ENCODE data around the gene HDAC5. TPM values are rescaled to one million over a fixed set of nuclear protein-coding genes. Genes with fewer than 3 reads are reported as not detected.

Gene HDAC5
- total and polyA plus RNA-seq, 2 donors (not counting 1 experiment from before 2014, with no cell fraction given) = 31.3 to 125 TPM

- peaks cover 4% of the 10 kb centered on the region for H3K36me3 ChIP-seq (ENCODE audit: control insufficient read depth, insufficient read depth, low read length)
- H4K20me1 ChIP-seq (ENCODE audit: control insufficient read depth, extremely low read depth, insufficient read depth, low read length) = no peaks in the 10 kb centered on the region
- no peak overlapping the region for H2AFZ ChIP-seq (ENCODE audit: low read length)
- H3K27ac ChIP-seq (ENCODE audit: insufficient read depth, low read length) = peak overlapping the region; percentile 97
- no peaks in the 10 kb centered on the region for H3K27me3 ChIP-seq (ENCODE audit: control insufficient read depth, insufficient read depth, low read length)
- TF ChIP-seq EZH2 (IDR thresholded peaks at IDR 0.05; ENCODE audit: low read length, missing control alignments) = no peak
- TF ChIP-seq, protein P1, sequence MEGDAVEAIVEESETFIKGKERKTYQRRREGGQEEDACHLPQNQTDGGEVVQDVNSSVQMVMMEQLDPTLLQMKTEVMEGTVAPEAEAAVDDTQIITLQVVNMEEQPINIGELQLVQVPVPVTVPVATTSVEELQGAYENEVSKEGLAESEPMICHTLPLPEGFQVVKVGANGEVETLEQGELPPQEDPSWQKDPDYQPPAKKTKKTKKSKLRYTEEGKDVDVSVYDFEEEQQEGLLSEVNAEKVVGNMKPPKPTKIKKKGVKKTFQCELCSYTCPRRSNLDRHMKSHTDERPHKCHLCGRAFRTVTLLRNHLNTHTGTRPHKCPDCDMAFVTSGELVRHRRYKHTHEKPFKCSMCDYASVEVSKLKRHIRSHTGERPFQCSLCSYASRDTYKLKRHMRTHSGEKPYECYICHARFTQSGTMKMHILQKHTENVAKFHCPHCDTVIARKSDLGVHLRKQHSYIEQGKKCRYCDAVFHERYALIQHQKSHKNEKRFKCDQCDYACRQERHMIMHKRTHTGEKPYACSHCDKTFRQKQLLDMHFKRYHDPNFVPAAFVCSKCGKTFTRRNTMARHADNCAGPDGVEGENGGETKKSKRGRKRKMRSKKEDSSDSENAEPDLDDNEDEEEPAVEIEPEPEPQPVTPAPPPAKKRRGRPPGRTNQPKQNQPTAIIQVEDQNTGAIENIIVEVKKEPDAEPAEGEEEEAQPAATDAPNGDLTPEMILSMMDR (conservative IDR thresholded peaks at IDR 0.05 in 1 of 2, IDR thresholded peaks at IDR 0.05 in 1 of 2; ENCODE audit: low read depth in 1 of 2, low read length in 2 of 2) = no peak
- H3K4me1 ChIP-seq (ENCODE audit: control insufficient read depth, extremely low read depth, insufficient read depth, low read length) = peaks cover 35% of the 10 kb centered on the region
- peak overlapping the region; percentile 74 for H3K9ac ChIP-seq (ENCODE audit: insufficient read depth, low read length)
- no peaks in the 10 kb centered on the region for H3K9me3 ChIP-seq (ENCODE audit: control insufficient read depth, insufficient read depth, low read depth, low read length)
- H3K4me3 ChIP-seq (replicated peaks in 1 of 4; ENCODE audit: control extremely low read depth in 1 of 4, insufficient read depth in 1 of 4, low read depth in 3 of 4, low read length in 4 of 4) = peak overlapping the region; percentile 24 to 63 (median 52)
- peak; percentile 84 to 94 for DNase-seq (ENCODE audit: low read depth in 2 of 2)
- H3K79me2 ChIP-seq (ENCODE audit: control insufficient read depth, insufficient read depth, low read length) = peaks cover 30% of the 10 kb centered on the region
- H3K4me2 ChIP-seq (ENCODE audit: extremely low read depth, insufficient read depth, low read length) = peak overlapping the region; percentile 100
Observed at GRCh38 chr17:44110823-44111633, 12.4 kb downstream of the HDAC5 start.

DNA sequence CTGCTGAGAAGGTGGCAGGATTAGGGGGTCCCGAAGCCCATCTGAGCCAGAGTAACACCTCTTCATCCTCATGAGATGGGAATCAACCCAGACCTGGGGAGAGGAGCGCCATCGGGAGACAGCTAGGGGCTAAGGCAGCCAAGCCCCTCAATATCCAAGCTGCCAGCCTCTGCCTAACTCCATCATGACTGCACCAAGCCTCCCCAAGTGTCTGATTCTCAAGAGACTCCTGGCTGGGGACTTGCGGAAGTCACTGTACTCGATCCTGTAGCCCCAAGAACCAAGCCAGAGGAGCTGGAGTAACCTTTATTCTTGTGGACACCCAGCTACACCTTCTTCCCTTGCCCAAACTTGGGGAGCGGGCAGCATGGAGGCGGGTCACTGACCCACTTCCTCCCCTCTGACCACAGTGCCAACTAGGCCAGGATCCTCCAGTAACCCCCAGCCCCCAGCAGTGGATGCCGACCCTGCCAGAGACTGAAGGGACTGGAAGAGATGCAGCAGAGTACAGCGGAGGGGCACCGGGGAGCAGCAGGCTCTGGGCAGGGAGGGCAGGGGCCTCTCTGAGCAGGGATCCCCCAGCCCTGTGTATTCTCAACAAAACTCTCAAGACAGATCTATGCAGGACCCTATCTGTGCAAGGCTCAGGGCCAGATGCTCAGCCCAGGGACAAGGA, 13.3 kb downstream of the HDAC5 start:
- Histone ChIP-seq H4K20me1 (ENCODE audit: control insufficient read depth, extremely low read depth, insufficient read depth, low read length) (no peaks in the 10 kb centered on the region), H2AFZ (ENCODE audit: low read length) (no peak overlapping the region), H3K27me3 (ENCODE audit: control insufficient read depth, insufficient read depth, low read length) (no peaks in the 10 kb centered on the region), H3K36me3 (ENCODE audit: control insufficient read depth, insufficient read depth, low read length) (peaks cover 4% of the 10 kb centered on the region), H3K9me3 (ENCODE audit: control insufficient read depth, insufficient read depth, low read depth, low read length) (no peaks in the 10 kb centered on the region), H3K79me2 (ENCODE audit: control insufficient read depth, insufficient read depth, low read length) (peaks cover 38% of the 10 kb centered on the region), H3K9ac (ENCODE audit: insufficient read depth, low read length) (peak overlapping the region; percentile 74), H3K27ac (ENCODE audit: insufficient read depth, low read length) (peak overlapping the region; percentile 97), H3K4me2 (ENCODE audit: extremely low read depth, insufficient read depth, low read length) (peak overlapping the region; percentile 100), H3K4me1 (ENCODE audit: control insufficient read depth, extremely low read depth, insufficient read depth, low read length) (peaks cover 35% of the 10 kb centered on the region), H3K4me3 (replicated peaks in 1 of 4; ENCODE audit: control extremely low read depth in 1 of 4, insufficient read depth in 1 of 4, low read depth in 3 of 4, low read length in 4 of 4) (peak overlapping the region; percentile 17 to 63 (median 52))
- no peak for TF ChIP-seq EZH2 (IDR thresholded peaks at IDR 0.05; ENCODE audit: low read length, missing control alignments)
- TF ChIP-seq, protein P1 (conservative IDR thresholded peaks at IDR 0.05 in 1 of 2, IDR thresholded peaks at IDR 0.05 in 1 of 2; ENCODE audit: low read depth in 1 of 2, low read length in 2 of 2) = no peak
- DNase-seq (ENCODE audit: low read depth in 2 of 2) = no peak

DNA sequence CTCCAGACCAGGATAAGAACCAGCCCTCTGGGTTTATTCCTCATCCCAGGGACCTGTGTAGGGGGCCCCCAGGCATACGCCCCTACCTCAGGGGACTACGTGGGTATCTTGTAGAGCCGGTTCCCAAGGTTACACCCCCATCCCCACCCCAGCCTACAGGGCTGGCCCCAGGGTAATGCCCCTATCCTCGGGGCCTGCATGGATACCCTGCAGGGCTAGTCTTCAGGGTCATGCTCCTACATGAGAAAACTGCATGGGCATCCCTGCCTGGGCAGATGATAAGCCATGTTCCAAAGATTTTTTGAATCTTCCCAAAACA, 14.2 kb downstream of the HDAC5 start:
- peak overlapping the region in 3 of 4 experiments; percentile 48 to 63 (median 56) for H3K4me3 ChIP-seq (replicated peaks in 1 of 4; ENCODE audit: control extremely low read depth in 1 of 4, insufficient read depth in 1 of 4, low read depth in 3 of 4, low read length in 4 of 4)
- H3K79me2 ChIP-seq (ENCODE audit: control insufficient read depth, insufficient read depth, low read length) = peaks cover 40% of the 10 kb centered on the region
- no peaks in the 10 kb centered on the region for H4K20me1 ChIP-seq (ENCODE audit: control insufficient read depth, extremely low read depth, insufficient read depth, low read length)
- H3K9me3 ChIP-seq (ENCODE audit: control insufficient read depth, insufficient read depth, low read depth, low read length) = no peaks in the 10 kb centered on the region
- H3K36me3 ChIP-seq (ENCODE audit: control insufficient read depth, insufficient read depth, low read length) = peaks cover 4% of the 10 kb centered on the region
- peaks cover 35% of the 10 kb centered on the region for H3K4me1 ChIP-seq (ENCODE audit: control insufficient read depth, extremely low read depth, insufficient read depth, low read length)
- peak overlapping the region; percentile 97 for H3K27ac ChIP-seq (ENCODE audit: insufficient read depth, low read length)
- peak overlapping the region; percentile 100 for H3K4me2 ChIP-seq (ENCODE audit: extremely low read depth, insufficient read depth, low read length)
- H3K9ac ChIP-seq (ENCODE audit: insufficient read depth, low read length) = peak overlapping the region; percentile 35
- DNase-seq (ENCODE audit: low read depth in 2 of 2) = no peak
- no peak overlapping the region for H2AFZ ChIP-seq (ENCODE audit: low read length)
- TF ChIP-seq, protein P1 (conservative IDR thresholded peaks at IDR 0.05 in 1 of 2, IDR thresholded peaks at IDR 0.05 in 1 of 2; ENCODE audit: low read depth in 1 of 2, low read length in 2 of 2) = no peak
- no peaks in the 10 kb centered on the region for H3K27me3 ChIP-seq (ENCODE audit: control insufficient read depth, insufficient read depth, low read length)
